Urinary bladder (tissue), 4 donors: Measurements from ENCODE around the gene LOXL1. TPM values are rescaled to one million over a fixed set of nuclear protein-coding genes. Genes with fewer than 3 reads are reported as not detected.
"Not testable (repeated sequence)": the region's sequence is repeated elsewhere in the genome, so short reads cannot be mapped to it uniquely, and the experiment has no call there.

Experiments
- DNase-seq: peaks from one replicate; pipeline ENCODE4 v3.0.0-alpha.2; 2015; ENCODE audit errors: extremely low spot score
- H3K27ac ChIP-seq: one replicate; pipeline ENCODE4 v1.5.1; 2013; ENCODE audit warnings: low read depth, mild to moderate bottlenecking, moderate library complexity
- H3K36me3 ChIP-seq: one replicate; pipeline ENCODE4 v1.6.1; 2013; ENCODE audit warnings: mild to moderate bottlenecking, moderate library complexity; ENCODE audit not compliant: insufficient read depth
- H3K4me1 ChIP-seq: one replicate; pipeline ENCODE4 v1.6.1; 2013; ENCODE audit warnings: mild to moderate bottlenecking, moderate library complexity; ENCODE audit not compliant: insufficient read depth
- H3K4me3 ChIP-seq: one replicate; pipeline ENCODE4 v1.5.1; 2013; ENCODE audit warnings: low read depth, low read length
- WGBS: extraction: QIAGEN DNeasy Blood & Tissue Kit; methylation state at CpG from one replicate; pipeline ENCODE4 v1.1.7; 2013; 5-methylcytosine and 5-hydroxymethylcytosine counted together
- polyA plus RNA-seq: library from polyadenylated mRNA; stranded (reverse); fragments of 200-250 nt; gene quantifications from one replicate; pipeline ENCODE4 v1.2.3, GENCODE V29; 2013
- total RNA-seq: library from RNA; depleted of rRNA; stranded (reverse); fragments of >200 nt; gene quantifications from one replicate; pipeline ENCODE4 v1.2.3, GENCODE V29; 2014
- donor health status: healthy with polysubstance abuse.
- donor health status: healthy.

LOXL1 gene
- total and polyA plus RNA-seq, 2 donors: 56.2 to 57.9 TPM

GRCh38 chr15:73952913-73953750 lies 26.9 kb downstream of the LOXL1 start:
- H3K27ac ChIP-seq: no peak overlapping the region
- H3K4me1 ChIP-seq: no peaks in the 10 kb centered on the region
- no peak overlapping the region for H3K4me3 ChIP-seq
- DNase-seq: no peak
- no peaks in the 10 kb centered on the region for H3K36me3 ChIP-seq
- WGBS: 75% methylated on average over 10 of the region's 10 CpGs

- Histone ChIP-seq H3K27ac (no peak overlapping the region), H3K4me1 (no peaks in the 10 kb centered on the region), H3K4me3 (no peak overlapping the region), H3K36me3 (no peaks in the 10 kb centered on the region)
- WGBS: 86% methylated on average over 27 of the region's 27 CpGs
- DNase-seq: no peak
Observed at GRCh38 chr15:73954188-73955145, 28.2 kb downstream of the LOXL1 start.

- no peak for DNase-seq
- 91% methylated on average over 4 of the region's 4 CpGs for WGBS
- Histone ChIP-seq H3K4me1 (no peaks in the 10 kb centered on the region), H3K4me3 (no peak overlapping the region), H3K36me3 (no peaks in the 10 kb centered on the region), H3K27ac (no peak overlapping the region)
Observed at GRCh38 chr15:73955326-73955725, 29.1 kb downstream of the LOXL1 start.

- H3K36me3 ChIP-seq: no peaks in the 10 kb centered on the region
- no peak overlapping the region for H3K27ac ChIP-seq
- no peaks in the 10 kb centered on the region for H3K4me1 ChIP-seq
- no peak overlapping the region for H3K4me3 ChIP-seq
- WGBS: 81% methylated on average over 12 of the region's 12 CpGs
- no peak for DNase-seq
Observed at GRCh38 chr15:73955861-73956742, 29.8 kb downstream of the LOXL1 start.

- H3K4me3 ChIP-seq: no peak overlapping the region
- 49% methylated on average over 9 of the region's 9 CpGs for WGBS
- no peak overlapping the region for H3K27ac ChIP-seq
- H3K36me3 ChIP-seq: no peaks in the 10 kb centered on the region
- H3K4me1 ChIP-seq: no peaks in the 10 kb centered on the region
- DNase-seq: no peak
Observed at GRCh38 chr15:73956743-73957135, 30.5 kb downstream of the LOXL1 start.

GRCh38 chr15:73957276-73957675 lies 31.0 kb downstream of the LOXL1 start:
- DNase-seq: no peak

GRCh38 chr15:73957785-73958184 lies 31.5 kb downstream of the LOXL1 start:
- no peak for DNase-seq
- WGBS: 85% methylated on average over 2 of the region's 2 CpGs
- no peak overlapping the region for H3K27ac ChIP-seq
- no peaks in the 10 kb centered on the region for H3K36me3 ChIP-seq
- H3K4me1 ChIP-seq: no peaks in the 10 kb centered on the region
- H3K4me3 ChIP-seq: no peak overlapping the region

More at GRCh38 chr15:73957276-73957675, 31.0 kb downstream of the LOXL1 start:
- H3K4me1 ChIP-seq: no peaks in the 10 kb centered on the region
- H3K36me3 ChIP-seq: no peaks in the 10 kb centered on the region
- no peak overlapping the region for H3K27ac ChIP-seq
- WGBS: 84% methylated on average over 8 of the region's 8 CpGs
- H3K4me3 ChIP-seq: no peak overlapping the region

- DNase-seq: no peak
- Histone ChIP-seq H3K4me1 (no peaks in the 10 kb centered on the region), H3K4me3 (no peak overlapping the region), H3K36me3 (no peaks in the 10 kb centered on the region), H3K27ac (no peak overlapping the region)
- 59% methylated on average over 8 of the region's 8 CpGs for WGBS
Observed at GRCh38 chr15:73959012-73959581, 32.8 kb downstream of the LOXL1 start.

GRCh38 chr15:73959801-73960200 lies 33.5 kb downstream of the LOXL1 start:
- no peak for DNase-seq
- H3K4me1 ChIP-seq: no peaks in the 10 kb centered on the region
- H3K36me3 ChIP-seq: no peaks in the 10 kb centered on the region
- WGBS: 90% methylated on average over 6 of the region's 6 CpGs
- no peak overlapping the region for H3K4me3 ChIP-seq
- no peak overlapping the region for H3K27ac ChIP-seq

GRCh38 chr15:73960472-73961070 lies 34.3 kb downstream of the LOXL1 start:
- H3K4me1 ChIP-seq, H3K4me3 ChIP-seq, H3K36me3 ChIP-seq, DNase-seq, H3K27ac ChIP-seq: not testable (repeated sequence)
- WGBS: 93% methylated on average over 7 of the region's 7 CpGs

- 51% methylated on average over 5 of the region's 5 CpGs for WGBS
- H3K4me3 ChIP-seq: no peak overlapping the region
- no peaks in the 10 kb centered on the region for H3K36me3 ChIP-seq
- H3K4me1 ChIP-seq: no peaks in the 10 kb centered on the region
- H3K27ac ChIP-seq: no peak overlapping the region
- DNase-seq: no peak
Observed at GRCh38 chr15:73962433-73962832, 36.2 kb downstream of the LOXL1 start.

- no peaks in the 10 kb centered on the region for H3K4me1 ChIP-seq
- WGBS: 22% methylated on average over 11 of the region's 11 CpGs
- H3K27ac ChIP-seq: no peak overlapping the region
- H3K4me3 ChIP-seq: no peak overlapping the region
- no peak for DNase-seq
- H3K36me3 ChIP-seq: no peaks in the 10 kb centered on the region
Observed at GRCh38 chr15:73964736-73965093, 38.5 kb downstream of the LOXL1 start.
